ENCODE data around the gene RASA4B.
"Not testable (repeated sequence)": the region's sequence is repeated elsewhere in the genome, so short reads cannot be mapped to it uniquely, and the experiment has no call there.

Gene RASA4B

DNA sequence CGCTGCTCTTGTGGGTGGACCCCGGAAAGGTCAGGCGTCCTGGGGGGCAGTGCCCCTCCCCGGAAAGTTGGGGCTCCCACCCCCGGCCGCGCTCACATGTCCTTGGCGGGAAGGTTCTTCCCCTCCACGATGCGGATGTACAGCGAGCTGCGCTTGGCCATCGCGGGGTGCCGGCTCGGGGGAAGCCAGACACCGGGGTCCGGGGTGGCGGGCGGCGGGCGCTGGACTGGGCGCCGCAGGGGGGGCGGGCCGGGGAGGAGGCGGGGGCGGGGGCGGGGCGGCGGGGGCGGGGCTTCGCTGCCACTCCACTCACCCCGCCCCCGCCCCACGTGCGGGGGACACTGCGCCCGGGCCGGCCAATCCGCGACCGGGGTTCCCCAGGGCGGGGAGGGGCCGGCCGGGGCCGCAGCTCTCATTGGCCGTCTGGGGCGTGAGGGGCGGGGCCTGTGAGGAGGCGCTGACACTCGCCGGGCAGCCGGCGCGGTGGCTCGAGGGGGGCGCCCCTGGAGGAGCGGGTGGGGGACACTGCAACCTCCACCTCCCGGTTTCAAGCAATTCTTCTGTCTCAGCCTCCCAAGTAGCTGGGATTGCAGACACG is at the start of gene RASA4B:
Gene RASA4B (minus strand): TSS at position 228 of the 598 bp plus-strand sequence. CDS start 67 bp downstream, at position 161.
- not testable (repeated sequence) for FAIRE-seq

DNA sequence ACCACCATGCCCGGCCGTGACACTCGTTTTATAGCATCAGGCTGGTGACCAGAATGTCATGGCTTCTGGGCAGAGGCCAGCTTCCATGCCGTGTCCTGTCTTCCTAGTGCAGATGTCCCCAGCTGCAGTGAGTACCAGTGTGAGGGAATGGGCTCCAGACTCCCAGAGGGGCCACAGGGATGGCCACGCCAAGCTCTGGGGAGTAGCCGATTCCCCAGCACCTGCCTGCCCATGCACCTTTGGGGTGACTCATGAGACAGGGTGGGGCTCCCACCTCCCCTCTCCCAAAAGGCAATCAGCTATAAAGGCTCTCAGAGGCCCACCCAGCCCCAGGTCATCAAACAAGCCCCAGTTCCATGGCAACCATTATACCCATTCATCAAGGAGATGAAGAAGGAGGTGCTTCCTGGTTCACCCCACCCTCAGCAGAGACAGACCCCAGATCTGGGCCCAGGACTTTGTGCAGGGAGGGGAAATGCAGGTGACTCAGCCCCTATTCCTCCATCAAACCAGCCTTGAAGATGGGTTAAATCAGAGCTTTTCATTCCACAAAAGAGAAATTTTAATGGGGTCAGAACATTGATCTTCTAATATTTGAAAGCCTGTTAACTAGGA is 33.3 kb upstream of the RASA4B start, which contains the start of gene SPDYE2:
Gene SPDYE2 (plus strand): TSS at position 419 of the 615 bp plus-strand sequence. CDS start 2,030 bp downstream, outside the sequence.
- FAIRE-seq; DNase-seq (ENCODE audit: insufficient read length, low spot score): not testable (repeated sequence)

More for the DNA sequence above, at the start of gene RASA4B:
- not testable (repeated sequence) for DNase-seq (ENCODE audit: insufficient read length, low spot score)

DNA sequence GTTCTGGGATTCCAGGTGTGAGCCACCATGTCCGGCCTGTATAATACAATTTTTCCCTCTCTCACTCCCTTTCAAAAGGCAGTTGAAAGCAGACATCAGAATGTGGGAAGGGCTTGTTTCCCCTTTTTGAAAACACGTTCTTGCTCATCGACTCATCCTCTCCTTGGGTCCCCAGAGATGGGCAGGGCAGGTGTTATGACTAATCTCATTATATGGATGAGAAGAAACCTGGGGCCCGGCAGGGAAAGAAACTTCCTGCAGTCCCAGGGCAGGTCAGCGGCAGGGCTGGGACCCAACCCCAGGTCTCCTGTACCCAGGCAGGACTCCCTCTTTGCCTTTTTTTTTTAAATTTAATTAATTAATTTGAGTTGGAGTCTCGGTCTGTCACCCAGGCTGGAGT is 28.8 kb upstream of the RASA4B start:
- DNase-seq (ENCODE audit: insufficient read length, low spot score); FAIRE-seq: not testable (repeated sequence)

DNA sequence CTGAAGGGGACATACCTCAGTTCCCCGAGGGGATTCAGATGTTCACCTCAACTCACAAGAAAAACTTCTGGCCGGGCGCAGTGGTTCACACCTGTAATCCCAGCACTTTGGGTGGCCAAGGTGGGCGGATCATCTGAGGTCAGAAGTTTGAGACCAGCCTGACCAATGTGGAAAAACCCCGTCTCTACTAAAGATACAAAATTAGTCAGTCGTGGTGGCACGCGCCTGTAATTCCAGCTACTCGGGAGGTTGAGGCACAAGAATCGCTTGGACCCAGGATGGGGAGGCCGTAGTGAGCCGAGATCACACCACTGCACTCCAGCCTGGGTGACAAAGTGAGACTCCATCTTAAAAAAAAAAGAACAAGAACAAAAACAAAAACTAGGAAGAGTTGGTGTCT is 27.7 kb upstream of the RASA4B start:
- DNase-seq (ENCODE audit: insufficient read length, low spot score) = not testable (repeated sequence)

DNA sequence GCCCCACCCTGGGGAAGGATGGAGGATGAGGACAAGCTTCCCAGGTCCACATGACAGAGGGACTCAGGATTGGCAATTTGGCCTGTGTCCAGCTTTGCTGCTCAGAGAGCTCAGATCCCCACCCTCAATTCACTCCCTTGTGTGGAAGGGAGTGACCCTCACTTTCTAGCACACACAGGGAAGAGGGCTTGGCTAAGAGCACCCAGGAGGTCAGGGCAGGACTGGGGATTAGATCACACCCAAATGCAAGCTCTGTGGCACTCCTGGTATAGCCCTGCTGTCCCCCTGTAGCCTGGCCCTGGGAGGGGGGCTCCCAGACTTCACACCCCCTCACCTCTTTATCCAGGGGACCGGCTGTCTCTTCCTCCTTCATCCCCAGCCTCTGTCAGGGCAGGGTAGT is 26.8 kb upstream of the RASA4B start:
- FAIRE-seq; DNase-seq (ENCODE audit: insufficient read length, low spot score): not testable (repeated sequence)

More for the DNA sequence above, 27.7 kb upstream of the RASA4B start:
- FAIRE-seq = not testable (repeated sequence)

DNA sequence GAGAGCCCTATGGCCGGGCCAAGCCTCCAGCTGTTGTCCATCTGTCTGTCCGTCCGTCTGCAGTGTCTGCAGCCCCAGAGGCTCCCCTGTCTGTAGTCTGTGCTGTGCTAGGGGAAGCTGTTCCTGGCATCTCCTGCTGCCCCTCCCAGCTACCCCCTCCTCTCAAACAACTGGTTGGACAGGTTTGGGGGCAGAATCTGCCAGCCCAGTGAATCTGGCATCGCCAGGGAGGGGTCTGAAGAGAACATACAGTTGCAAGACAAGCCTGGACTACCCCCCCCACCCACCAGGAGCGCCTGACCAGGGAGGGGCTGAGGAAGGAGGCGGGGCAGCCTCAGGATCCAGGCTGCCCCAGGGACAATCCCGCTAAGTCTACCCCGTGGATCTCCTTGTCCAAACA is 26.0 kb upstream of the RASA4B start, which contains the start of gene UPK3BL2:
Gene UPK3BL2 (minus strand): TSS at position 101 of the 400 bp plus-strand sequence. CDS start 60 bp downstream, at position 41.
- not testable (repeated sequence) for DNase-seq (ENCODE audit: insufficient read length, low spot score); FAIRE-seq

DNA sequence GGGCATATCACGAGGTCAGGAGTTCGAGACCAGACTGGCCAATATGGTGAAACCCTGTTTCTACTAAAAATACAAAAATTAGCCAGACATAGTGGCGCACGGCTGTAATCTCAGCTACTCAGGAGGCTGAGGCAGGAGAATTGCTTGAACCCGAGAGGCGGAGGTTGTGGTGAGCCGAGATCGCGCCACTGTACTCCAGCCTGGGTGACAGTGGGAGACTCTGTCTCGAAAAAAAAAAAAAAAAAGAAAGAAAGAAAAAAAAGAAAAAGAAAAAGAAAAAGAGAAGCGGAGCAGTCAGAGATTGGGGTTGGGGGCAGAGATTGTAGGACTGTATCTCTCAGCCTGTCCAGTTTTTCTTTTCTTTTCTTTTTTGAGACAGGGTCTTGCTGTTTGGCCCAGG is 25.2 kb upstream of the RASA4B start:
- not testable (repeated sequence) for FAIRE-seq; DNase-seq (ENCODE audit: insufficient read length, low spot score)

DNA sequence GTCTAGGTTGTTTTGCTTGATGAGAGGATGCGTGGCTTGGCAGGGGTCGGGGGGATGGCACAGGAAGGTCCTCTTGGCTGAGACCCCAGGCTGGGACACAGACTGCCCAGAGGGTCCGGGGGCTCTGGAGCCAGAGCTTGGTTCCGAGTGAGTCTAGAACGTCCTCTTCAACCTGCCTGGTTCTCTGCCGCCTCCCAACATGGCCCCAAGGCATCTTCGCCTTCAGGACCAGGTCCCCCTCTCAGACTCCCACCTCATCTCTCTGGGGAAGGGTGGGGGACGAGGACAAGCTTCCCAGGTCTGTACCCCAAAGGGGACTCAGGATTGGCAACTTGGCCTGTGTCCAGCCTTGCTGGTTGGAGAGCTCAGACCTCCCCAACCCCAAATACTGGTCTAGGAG is 24.5 kb upstream of the RASA4B start:
- FAIRE-seq; DNase-seq (ENCODE audit: insufficient read length, low spot score): not testable (repeated sequence)

DNA sequence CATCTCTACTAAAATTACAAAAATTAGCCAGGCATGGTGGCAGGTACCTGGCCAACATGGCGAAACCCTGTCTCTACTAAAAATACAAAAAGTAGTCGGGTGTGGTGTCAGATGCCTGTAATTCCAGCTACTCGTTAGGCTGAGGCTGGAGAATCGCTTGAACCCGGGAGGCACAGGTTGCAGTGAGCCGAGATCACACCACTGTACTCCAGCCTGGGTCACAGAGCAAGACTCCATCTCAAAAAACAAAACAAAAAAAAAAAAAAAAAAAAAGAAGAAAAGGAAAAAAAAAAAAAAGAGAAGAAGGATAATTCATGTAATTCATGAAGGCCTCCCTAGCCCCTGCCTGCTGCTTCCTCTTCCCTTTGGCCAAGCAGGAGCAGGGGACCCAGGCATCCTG is 23.0 kb upstream of the RASA4B start:
- not testable (repeated sequence) for FAIRE-seq; DNase-seq (ENCODE audit: insufficient read length, low spot score)

DNA sequence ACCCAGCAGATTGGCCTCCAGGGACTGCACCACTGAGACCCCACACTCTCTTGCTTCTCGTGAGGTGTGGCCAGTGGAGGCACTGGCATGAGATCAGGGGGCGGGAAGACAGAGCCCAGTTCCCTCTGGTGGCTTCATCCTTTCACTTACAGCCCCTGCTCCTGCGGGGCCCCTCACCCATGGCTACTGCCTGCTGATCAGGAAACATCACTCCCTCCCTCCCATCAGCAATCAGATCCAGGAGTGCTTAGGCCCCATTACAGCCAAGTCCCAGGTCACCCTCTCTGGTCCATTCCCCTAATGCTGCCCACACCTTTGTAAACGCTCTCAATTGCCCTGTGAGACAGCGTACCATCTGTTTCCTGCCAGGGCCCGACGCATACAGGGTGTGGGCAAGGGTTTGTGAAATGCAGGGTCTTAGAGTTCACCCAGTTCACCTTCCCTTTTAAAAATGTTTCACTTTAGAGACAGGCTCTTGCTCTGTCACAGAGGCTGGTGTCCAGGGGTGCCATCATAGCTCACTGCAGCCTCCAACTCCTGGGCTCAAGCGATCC is 17.6 kb upstream of the RASA4B start:
- not testable (repeated sequence) for FAIRE-seq; DNase-seq (ENCODE audit: insufficient read length, low spot score)

DNA sequence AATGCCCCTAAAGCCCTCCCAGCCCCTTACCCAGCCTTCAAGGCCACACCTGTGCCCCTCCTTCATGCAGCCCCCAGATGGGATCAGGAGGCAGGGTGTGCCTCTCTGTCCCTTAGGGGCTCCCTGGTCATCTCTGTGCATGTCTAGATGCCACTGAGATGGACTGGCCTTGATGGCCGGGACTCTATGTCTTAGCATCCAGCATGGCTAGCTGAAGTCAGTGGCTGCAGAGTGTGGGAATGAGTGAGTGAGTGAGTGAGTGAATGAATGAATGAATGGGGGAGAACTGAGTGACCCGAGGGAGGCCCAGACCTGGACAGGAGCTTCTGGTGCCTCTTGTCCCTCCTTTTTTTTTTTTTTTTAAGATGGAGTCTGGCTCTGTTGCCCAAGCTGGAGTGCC is 14.6 kb upstream of the RASA4B start:
- FAIRE-seq; DNase-seq (ENCODE audit: insufficient read length, low spot score): not testable (repeated sequence)

DNA sequence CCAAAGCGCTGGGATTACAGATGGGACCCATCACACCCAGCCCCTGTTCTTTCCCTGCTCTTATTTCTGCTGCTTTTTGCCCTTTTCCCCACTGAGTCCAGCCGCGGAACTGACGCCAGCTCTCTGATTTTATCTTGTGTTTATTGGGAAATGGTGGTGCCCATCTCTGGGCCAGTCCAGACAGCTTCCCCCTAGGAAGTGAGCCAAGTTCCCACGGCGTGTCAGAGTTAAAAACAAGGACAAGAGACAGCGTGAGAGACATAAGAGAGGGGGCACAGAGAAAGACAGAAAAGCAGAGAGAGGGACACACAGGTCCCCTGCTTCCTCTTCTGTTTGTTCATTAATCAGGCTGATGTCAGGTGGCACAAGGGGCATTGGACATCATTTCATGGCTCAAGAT is 14.0 kb upstream of the RASA4B start:
- DNase-seq (ENCODE audit: insufficient read length, low spot score); FAIRE-seq: not testable (repeated sequence)

DNA sequence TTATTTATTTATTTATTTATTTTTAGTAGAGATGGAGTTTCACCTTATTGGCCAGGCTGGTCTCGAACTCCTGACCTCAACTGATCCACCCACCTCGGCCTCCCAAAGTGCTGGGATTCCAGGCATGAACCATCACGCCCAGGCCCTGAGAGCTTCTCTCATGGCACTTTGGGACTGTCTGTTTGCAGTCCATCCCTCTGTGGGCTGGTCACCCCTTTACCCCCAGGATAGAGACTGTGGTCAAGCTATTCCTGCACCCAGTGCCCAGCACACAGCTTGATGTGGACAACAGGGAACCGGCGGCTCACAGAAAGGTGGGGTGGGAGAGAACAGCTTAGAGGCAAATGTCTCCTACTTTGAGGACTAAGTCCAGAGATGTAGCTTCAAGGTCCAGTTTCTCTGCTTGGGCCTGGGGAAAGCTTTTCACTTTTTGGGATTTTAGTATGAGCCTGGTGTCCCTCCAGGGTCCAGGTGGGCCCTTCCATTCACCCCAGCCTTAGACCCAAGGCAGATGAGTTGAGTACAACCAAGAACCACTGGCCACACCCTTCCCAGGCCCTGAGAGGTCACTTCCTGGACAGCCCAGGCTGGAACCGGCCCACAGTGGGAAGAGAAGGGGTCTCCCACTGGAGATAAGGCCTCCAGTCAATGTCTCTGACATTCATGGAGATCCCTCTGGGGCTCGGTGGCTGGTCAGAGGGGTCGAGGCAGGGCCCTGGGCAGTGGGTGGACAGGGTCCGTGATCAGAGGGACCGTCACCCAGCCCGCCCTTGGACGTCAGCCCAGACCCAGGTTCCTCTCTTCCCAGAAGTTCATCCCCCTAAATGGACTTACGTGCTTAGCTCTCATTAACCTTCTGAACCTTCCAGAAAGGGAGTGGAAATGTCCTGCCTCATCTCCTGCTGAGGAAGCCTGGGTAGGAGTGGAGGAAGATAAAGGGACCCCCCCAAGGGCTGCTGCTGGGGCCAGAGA is 10.5 kb upstream of the RASA4B start:
- not testable (repeated sequence) for DNase-seq (ENCODE audit: insufficient read length, low spot score); FAIRE-seq

DNA sequence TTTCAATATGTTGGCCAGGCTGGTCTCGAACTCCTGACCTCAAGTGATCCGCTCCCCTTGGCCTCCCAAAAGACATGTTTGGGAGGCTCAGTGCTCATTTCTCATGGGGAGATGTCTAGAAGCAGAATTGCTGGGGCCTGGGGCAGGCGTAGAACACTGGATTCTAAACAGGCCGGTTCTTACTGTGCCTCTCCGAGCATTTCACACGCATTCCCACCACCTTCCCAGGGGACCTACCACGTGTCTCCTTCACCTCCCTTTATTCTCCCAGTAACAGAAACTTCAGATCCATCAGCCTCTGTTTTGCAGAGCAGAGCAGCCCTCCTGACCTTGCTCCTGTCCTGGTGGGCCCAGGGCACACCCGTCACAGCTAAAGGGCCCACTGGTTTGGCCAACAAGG is 9.6 kb upstream of the RASA4B start:
- FAIRE-seq = not testable (repeated sequence)

DNA sequence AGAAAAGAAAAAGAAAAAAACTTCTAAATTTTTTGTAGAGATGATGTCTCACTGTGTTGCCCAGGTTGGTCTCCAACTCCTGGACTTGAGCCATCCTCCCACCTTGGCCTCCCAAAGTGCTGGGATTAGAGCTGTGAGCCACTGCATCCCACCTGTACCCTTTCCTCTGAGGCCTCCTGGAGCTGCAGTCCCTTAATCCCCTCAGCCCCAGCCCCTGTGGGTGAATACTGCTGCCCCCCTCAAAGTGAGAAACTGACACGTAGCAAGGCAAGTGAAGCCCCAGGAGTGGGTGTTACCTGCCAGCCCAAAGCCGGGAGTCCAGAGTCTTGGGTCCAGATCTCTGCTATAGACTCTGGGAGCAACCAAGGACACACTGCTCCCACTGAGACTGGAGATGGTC is 7.2 kb upstream of the RASA4B start:
- not testable (repeated sequence) for FAIRE-seq; DNase-seq (ENCODE audit: insufficient read length, low spot score)

More for the DNA sequence above, 9.6 kb upstream of the RASA4B start:
- DNase-seq (ENCODE audit: insufficient read length, low spot score) = not testable (repeated sequence)

DNA sequence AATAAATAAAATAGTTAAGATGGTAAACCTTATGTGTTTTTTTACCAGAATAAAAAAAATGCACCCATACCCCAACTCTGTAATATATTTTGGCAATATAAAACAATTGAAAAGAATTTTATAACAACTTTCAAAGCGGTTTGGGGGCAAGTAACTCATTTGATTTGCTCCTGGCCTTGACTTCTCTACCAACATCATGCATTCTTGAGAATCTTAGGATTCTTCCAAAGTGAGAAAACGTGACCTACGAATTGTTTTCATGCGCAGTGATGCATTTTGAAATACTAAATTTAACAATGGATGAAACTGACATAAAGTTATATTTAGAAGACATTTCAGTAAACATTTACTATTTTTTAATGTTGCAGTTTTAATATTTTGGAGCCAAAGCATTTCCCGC is 3.2 kb upstream of the RASA4B start:
- FAIRE-seq; DNase-seq (ENCODE audit: insufficient read length, low spot score): not testable (repeated sequence)

DNA sequence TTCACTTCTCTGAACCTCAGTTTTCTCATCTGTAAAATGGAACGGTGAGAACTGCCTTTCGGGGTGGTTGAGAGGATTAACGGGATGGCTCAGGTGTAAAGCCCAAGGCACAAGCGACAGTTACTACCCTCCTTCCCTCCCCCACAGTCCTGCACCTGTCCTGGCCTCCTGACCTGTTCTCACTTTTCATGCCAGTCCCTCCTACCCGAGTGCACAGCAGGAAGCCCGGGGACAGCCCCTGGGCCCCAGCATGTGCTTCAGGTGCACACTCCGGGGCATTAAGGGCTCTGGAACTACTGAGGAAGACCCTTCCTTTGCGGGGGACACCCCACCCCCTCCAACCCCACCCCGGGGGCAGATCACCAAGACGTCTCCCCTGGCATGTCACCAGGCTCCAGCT is 626 bp downstream of the RASA4B start:
- not testable (repeated sequence) for DNase-seq (ENCODE audit: insufficient read length, low spot score); FAIRE-seq

DNA sequence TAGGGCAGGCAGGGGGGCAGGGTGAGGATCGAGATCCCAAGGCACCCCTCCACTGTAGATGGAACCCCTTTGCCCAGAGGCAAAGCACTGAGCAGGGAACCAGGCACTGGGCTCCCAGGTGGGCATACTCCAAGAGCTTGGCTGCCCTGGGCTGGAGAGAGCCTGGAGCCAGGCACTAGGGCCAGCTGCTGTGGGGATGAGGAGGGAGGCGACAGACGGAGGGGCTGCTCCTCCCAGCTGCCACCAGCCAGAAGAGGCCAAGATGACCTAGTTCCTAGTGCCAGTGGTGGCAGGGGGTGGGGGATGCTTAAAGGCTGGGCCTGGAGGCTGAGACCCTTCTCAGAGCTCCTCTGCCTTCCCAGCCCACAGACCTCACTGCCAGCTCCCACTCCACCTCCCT is 1.7 kb downstream of the RASA4B start:
- not testable (repeated sequence) for FAIRE-seq; DNase-seq (ENCODE audit: insufficient read length, low spot score)

DNA sequence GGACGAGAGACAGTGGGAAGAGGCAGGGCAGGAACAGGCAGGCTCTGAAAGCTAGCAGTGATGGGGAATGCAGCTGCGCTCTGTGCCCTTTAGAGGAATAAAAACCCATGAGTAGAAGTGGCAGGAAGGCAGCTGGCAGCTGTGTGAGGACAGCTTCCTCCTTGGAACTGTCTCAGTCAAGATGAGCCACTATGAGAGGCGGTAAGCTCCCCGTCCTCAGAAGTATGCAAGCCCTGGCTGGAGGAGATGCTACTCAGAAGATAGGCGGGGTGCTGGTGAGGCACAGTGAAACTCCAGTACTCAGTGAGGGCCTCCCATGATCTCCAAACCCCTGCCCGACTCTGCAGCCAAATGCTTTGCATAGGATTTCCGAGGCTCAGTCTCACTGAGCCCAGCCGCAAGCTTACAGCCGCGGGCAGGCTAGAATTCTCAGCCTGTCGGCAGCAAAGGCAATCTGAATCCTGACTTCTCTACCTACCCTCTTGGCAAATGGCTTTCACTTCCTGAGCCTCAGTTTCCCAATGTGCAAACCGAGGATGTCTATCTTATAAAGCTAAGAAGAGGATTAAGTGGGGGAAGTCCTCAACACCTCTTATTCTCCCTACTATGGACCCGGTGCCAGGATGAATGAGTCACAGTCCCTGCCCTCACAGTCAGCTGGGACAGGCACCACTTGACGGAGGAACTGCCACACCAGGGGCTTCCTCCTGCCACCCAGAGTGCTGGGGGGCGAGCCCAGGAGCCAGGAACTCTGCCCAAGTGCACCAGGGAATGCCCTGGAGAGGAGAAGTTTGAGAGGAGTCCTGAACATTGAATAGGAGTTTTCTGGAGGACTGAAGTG is 2.5 kb downstream of the RASA4B start:
- DNase-seq (ENCODE audit: insufficient read length, low spot score); FAIRE-seq: not testable (repeated sequence)

Measured in D721Med (cell line).